Measurements from ENCODE around the gene ENTPD2.
A peak's percentile ranks its signal among the peaks of the same experiment; 100 is the strongest.

ENTPD2 gene

DNA sequence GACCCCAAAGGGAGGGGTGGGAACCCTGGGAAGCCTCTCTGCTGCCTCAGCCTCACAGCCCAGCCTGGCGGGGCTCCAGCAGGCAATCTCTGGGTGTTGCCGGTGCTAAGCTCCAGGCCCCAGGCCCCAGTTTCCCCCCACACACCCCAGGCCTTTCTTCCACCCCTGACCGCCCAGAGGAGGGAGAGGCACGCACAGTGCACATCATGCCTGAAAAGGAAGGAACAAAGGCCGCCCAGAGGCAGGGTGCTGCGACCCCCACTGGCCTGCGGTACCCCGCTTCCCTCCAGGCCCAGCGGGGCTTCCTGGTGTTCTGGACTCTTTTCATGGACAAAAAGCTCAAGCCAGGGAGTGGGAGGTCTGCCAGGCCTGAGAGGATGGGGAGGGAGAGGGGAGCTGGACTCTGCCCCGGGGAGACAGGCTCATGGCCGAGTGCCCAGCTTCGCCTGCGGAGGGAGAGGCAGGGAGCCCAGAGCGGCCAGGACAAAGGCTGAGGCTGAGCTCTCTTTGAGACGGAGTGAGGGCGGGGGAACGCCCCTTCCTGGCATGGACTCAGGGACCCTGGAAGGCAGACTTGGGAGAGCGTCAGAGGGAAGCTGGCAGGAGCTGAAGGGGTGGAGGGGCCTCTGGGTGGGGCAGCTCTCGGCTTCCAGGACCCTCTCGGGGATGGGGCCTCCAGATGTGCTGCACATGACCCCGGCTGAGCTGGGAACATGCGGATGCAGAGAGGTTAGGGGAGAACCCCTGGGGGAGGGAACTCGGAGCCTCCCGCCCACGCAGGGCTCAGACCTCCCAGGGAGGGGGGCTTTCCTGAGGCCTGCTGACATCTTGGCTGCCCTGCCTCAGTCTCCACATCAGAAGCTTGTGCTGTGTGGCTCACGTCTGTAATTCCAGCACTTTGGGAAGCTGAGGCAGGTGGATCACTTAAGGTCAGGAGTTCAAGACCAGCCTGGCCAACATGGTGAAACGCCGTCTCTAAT is 1.8 kb upstream of the ENTPD2 start:
- no peak for DNase-seq (ENCODE audit: low read depth in 1 of 2, low spot score in 1 of 2)
- in situ Hi-C loops (cut with HindIII; ENCODE audit: low pct_unique_long_range_greater_than_20kb, low sequenced_read_pairs), result no loop called here
- TF ChIP-seq JUND (IDR thresholded peaks at IDR 0.05; ENCODE audit: low read depth), result no peak

DNA sequence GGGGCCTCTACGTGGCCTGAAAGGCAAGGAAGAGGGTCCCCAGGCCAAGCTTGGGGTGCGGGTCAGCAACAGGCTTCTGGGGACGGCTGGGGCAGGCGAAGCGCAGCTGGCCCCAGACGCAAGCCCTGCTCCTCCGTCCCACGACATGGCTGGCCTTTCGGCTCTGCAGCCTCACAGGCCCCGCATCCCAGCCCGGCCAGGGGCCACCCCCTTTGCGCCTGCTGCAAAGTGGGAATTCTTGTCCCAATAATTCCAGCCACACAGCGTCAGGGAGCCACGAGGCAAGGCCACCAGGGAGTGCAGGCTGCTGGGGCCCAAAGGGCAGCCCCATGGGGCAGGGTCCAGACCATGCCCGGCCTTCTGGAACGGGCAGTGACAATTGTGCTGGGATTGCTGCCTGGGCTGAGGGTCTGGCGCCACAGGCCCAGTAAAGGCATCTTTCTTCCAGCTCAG is 1.1 kb upstream of the ENTPD2 start:
- TF ChIP-seq JUND (IDR thresholded peaks at IDR 0.05; ENCODE audit: low read depth), result no peak
- no peak for DNase-seq (ENCODE audit: low read depth in 1 of 2, low spot score in 1 of 2)
- in situ Hi-C loops (cut with HindIII; ENCODE audit: low pct_unique_long_range_greater_than_20kb, low sequenced_read_pairs), result no loop called here

DNA sequence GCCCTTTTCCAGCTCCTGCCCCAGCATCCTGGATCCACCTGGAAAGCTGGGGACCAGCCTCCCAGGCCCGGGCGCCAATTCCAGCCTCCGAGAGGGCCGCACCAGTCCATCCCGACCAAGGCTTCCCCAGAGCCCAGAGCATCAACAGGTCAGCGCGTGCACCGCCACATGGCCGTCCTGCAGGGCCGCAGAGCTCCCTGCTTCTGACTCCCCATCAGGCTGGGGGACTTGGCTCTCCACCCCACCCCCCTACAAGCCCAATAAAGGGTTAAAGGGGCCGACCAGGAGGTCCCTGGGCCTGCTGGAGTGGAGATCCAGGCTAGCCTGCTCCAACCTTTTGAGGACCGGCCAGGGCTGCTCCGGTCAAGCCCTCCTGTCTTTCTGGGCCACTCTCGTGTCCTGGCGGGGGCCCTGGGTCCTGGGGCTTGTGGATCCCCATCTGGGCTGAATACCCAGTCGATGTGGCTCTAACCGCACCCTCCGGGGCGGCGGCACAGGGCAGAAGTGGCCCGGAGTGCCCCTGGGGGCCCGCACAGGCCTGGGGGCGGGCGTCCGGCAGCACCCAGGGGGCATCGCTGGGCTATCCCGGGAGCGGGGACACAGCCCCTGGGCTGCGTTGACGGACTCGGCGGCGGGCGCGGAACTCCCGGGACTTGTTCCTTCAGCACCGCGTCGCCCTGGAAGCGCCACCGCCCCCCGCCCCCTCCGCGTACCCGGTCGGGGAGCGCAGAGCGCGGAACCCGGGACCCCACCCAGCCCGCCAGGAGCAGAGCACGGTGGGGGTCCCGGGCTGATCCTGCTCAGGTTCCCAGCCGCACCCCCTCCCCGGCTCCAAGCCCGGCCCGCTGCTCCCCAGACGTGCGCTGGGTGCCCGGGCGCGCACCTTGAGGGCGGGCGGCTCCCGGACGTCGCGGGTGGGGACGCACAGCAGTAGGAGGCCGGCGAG is 590 bp downstream of the ENTPD2 start:
- DNase-seq (ENCODE audit: low read depth in 1 of 2, low spot score in 1 of 2), result no peak
- in situ Hi-C loops (cut with HindIII; ENCODE audit: low pct_unique_long_range_greater_than_20kb, low sequenced_read_pairs), result no loop called here

DNA sequence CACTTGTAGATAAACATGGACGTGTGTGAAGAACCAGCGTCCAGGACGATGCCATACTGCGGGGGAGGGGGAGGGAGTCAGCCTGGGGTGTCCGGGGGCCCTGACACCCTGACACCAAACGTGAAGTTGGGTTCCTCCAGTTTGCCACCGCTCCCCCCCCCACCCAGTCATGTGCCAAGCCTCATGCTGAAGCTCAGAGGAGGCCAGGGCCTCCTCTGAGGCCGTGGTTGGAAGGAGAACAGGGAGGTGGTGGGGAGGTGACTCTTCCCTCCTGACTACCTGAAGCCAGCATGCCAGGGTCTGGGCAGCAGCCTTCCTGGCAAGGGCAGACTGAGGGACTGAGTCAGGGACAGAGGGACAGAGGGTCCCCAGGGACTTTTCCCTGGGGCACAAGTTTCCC is 1.6 kb downstream of the ENTPD2 start:
- in situ Hi-C loops (cut with HindIII; ENCODE audit: low pct_unique_long_range_greater_than_20kb, low sequenced_read_pairs), result no loop called here
- no peak for DNase-seq (ENCODE audit: low read depth in 1 of 2, low spot score in 1 of 2)
- no peak for TF ChIP-seq JUND (IDR thresholded peaks at IDR 0.05; ENCODE audit: low read depth)

More for the DNA sequence above, 590 bp downstream of the ENTPD2 start:
- no peak for TF ChIP-seq JUND (IDR thresholded peaks at IDR 0.05; ENCODE audit: low read depth)

DNA sequence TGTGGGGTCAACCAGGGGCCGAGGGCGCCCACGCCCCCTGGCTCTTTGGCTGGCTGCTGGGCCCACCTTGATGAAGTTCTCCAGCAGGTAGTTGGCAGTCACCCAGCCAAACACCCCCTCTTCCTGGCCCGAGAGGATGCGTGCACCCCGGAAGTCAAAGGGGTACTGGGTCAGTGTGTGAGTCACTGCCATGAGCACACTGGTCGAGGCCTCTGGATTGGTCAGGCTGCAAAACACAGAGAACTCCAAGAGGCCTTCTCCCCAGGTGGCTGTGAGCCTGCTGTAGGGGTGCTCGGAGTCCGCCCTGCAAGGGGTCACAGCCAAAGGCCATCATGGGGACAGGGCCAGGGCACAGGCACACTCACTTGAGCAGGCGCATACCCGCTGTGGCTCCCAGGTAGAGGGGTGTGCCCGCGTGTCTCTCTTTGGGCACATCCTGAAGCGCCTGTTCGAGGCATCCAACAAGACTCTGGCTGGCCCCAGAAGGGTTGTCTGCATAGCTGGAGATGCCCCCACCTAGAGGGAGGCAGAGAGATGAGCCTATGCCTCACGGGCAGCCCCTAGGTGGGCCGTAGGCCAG is 2.6 kb downstream of the ENTPD2 start:
- no peak for DNase-seq (ENCODE audit: low read depth in 1 of 2, low spot score in 1 of 2)
- no peak for TF ChIP-seq JUND (IDR thresholded peaks at IDR 0.05; ENCODE audit: low read depth)
- in situ Hi-C loops (cut with HindIII; ENCODE audit: low pct_unique_long_range_greater_than_20kb, low sequenced_read_pairs), result no loop called here

DNA sequence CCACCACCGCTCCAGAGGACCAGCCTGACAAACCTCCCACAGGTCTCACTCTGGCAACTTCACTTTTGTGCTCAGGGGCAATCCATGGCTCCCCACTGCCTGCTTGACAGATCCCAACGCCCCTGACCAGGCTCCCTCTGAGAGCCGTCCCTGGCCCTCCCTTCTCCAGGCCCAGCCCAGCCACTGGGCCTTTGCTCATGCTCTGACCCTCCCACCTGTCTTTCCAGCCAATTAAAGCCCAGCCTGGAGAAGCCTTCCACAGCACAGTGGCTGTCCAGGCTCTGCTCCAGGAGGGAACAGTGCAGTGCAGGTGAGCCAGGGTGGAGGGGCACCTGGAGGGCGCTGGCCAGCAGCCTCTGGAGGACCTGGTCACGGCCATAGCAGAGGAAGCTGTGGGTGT is 3.3 kb downstream of the ENTPD2 start:
- TF ChIP-seq JUND (IDR thresholded peaks at IDR 0.05; ENCODE audit: low read depth), result no peak
- in situ Hi-C loops (cut with HindIII; ENCODE audit: low pct_unique_long_range_greater_than_20kb, low sequenced_read_pairs), result no loop called here
- peak in 1 of 2 experiments; percentile 64 for DNase-seq (ENCODE audit: low read depth in 1 of 2, low spot score in 1 of 2)

DNA sequence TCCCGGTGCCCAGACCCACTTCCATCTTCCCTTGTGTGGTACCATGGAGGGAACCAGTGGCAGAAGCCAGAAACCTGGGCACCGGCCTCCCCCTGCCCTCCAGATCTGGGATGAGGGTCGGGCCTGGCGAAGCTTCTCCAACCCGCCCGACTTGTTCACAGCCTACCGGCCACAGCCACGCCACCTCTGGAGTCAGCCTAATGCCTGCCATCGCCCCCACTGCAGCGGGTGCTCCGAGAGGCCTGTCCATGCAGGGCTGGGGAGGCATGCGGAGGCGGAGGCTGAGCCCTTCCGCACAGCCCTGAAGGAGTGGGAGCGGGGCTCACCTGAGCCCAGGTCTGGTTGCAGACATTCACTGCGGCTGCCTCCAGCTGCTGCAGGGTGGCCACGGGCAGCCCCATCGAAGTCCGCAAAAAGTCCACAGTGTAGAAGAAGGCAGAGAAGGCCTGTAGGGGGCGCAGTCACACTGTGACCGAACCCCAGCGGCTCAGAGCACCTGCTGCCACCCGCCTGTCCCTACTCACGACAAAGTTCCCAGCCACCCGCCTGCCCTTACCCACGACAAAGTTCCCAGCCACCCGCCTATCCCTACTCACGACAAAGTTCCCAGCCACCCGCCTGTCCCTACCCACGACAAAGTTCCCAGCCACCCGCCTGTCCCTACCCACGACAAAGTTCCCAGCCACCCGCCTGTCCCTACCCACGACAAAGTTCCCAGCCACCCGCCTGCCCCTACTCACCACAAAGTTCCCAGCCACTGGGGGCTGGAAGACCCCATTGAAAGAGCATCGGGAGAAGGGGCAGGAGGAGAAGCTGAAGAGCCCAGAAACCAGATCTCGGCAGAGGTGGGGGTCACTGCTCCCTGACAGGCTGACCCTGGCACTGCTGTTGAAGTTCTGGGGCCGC is 4.1 kb downstream of the ENTPD2 start:
- DNase-seq (ENCODE audit: low read depth in 1 of 2, low spot score in 1 of 2), result peak in 1 of 2 experiments; percentile 81
- no peak for TF ChIP-seq JUND (IDR thresholded peaks at IDR 0.05; ENCODE audit: low read depth)
- in situ Hi-C loops (cut with HindIII; ENCODE audit: low pct_unique_long_range_greater_than_20kb, low sequenced_read_pairs), result no loop called here

DNA sequence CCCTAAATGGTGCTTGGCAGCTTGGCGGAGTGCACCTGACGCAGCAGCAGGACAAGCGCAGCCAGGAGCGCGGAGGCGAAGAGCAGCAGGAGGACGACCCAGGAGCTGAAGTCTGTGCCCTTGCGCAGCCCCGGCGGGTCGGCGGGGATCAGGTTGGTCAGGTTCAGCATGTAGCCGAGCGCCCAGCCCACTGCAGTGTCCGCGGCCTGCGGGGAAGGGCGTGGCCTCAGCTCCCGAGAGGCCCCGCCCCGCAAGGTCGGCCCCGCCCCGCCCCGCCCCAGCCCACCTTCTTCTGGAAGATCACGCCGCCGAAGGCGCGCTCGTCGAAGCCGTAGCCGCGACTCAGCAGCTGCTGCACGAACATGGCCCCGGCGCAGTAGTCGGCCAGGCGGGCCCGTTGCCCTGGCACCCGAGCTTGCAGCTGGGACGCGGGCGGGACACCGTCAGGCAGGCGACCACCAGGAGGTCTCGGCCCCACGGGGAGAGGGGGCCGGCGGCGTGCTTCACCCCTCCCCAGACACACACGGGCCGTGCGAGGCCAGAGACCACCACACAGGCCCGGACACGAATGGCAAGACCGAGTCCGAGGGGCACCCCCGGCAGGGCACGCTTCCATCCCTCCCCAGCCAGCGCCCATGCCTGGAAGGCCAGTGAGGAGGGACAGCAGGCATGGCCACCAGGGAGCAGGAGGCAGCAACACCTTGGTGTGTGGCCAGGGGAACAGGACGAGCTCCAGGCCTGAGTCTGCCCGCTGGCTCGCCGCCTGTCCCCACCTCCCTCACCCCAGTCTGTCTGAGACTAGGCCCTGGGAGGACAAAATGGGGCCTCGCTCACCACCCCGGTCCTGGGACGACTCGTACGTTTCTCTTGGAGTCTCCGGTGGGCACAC is 5.0 kb downstream of the ENTPD2 start:
- DNase-seq (ENCODE audit: low read depth in 1 of 2, low spot score in 1 of 2), result peak; percentile 88 to 95
- in situ Hi-C loops (cut with HindIII; ENCODE audit: low pct_unique_long_range_greater_than_20kb, low sequenced_read_pairs), result no loop called here
- no peak for TF ChIP-seq JUND (IDR thresholded peaks at IDR 0.05; ENCODE audit: low read depth)

DNA sequence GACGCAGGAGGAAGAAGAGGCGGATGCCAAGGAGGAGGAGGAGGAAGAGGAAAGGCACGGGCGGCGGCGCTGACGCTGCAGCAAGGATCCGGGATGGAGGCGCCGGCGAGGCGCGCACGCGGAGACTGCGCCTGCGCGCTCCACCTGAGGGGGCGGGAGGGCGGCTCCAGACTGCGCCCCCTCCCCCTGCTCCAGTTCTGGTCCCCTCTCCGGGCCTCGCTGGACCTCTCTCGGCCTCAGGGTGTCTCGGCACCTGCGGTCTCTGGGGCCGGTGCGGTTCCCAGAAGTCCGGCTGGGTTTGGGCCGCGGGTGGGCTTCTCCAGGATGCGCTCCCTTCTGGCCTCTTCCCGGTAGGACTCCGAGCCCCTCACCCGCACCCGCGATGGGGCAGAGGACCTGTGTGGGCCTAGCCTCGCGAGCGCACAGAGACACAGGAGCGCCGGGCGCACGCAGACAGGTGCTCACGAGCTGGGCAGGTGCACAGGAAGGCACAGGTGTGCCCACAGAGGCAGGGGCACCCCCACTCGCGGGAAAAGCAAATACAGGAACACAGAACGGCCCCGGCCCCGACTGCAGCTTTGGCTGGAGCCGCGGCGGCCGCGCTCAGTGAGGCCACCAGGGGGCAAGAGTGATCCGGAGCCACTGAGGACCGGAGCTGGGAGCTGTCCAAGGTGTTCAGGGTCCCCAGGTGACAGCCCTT is 7.6 kb downstream of the ENTPD2 start, which contains the start of gene NPDC1:
TSS of gene NPDC1 (minus strand) at position 90 of the 700 bp plus-strand sequence. CDS start 188 bp downstream, outside the sequence.
- in situ Hi-C loops (cut with HindIII; ENCODE audit: low pct_unique_long_range_greater_than_20kb, low sequenced_read_pairs), result no loop called here
- peak; percentile 96 to 97 for DNase-seq (ENCODE audit: low read depth in 1 of 2, low spot score in 1 of 2)
- TF ChIP-seq JUND (IDR thresholded peaks at IDR 0.05; ENCODE audit: low read depth), result no peak

Data from T47D (cell line).